Fibroblast of gingiva (primary cell): ENCODE data around the gene IFNL2.
"Not testable (repeated sequence)": the region's sequence is repeated elsewhere in the genome, so short reads cannot be mapped to it uniquely, and the experiment has no call there.

Experiments used
- DNase-seq: peaks from one replicate; pipeline ENCODE4 v3.0.0-alpha.2; 2011; ENCODE audit warnings: low read depth

Gene IFNL2

DNA sequence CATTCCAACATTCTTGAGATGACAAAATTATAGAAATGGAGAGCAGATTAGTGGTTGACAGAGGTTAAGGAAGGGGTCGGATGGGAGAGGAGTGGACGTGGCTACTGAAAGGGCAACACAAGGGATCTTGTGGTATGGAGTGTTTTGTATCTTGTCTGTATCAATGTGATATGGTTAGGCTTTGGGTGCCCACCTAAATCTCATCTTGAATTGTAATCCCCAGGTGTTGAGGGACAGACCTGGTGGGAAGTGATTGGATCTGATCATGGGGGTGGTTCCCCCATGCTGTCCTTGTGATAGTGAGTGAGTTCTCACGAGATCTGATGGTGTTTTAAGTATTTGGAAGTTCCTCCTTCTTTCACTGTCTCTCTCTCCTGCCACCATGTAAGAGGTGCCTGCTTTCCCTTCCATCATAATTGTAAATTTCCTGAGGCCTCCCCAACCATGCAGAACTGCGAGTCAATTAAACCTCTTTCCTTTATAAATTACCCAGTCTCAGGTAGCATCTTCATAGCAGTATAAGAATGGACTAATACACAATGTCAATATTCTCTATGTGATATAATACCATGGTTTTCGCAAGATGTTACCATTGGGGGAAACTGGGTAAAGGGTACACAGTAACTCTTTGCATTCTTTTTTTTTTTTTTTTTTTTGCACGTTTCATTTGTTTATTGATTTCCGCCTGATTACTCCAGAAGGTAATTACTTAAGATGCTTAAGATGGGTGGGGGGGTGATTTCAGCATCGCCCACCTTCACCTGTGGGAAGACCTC is 14.6 kb upstream of the IFNL2 start:
- DNase-seq, result no peak

DNA sequence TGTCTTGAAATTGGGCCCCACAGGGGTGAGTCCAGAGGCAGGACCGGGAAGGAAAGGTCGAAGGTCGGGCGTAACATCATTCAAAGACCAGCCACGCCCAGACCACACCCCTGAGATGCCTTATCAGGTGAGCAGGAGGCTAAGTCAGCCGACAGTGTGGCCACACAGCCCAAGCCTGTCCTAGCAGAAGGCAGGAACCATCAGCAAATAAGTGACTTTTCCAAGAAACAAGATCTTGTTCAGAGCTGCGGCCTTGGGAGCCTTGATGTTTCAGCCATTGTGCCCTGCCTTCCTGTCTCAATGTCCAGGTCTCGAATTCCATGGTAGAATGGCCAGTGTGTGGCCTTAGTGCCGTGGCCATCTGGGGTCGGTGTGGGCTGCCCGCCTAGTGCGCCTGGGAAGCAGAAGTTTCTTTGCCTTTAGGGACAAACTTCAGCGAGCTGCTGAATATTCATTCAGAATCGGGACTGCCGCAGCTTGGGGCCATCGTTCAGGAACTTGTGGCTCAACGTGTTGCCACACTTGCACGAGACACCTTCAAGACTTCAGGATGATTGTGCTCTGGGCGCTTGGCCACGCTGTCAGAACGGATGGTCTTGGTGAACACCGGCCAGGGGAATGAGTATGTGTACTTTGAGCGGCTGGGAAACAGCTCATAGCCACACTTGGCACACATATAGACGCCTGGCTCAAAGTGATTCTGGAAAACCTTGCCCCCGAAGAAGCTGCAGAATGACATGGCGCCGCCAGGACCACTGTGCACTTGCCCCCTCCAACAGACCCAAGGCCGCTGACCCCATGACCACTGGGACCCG is 13.5 kb upstream of the IFNL2 start:
- no peak for DNase-seq

DNA sequence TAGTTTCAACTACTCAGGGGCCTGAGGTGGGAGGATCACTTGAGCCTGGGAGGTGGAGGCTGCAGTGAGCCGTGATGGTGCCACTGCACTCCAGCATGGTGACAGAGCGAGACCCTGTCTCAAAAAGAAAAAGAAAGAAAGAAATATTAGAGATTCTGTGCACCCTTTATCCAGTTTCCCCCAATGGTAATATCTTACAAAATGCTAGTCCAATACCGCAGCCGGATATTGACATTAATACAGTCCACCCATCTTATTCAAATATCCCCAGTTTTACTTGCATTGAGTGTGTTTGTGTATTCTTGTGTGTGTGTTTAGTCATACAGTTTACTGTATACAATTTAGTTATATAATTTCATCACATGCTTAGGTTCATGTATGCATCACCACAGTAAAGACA is 11.0 kb upstream of the IFNL2 start:
- DNase-seq, result no peak

DNA sequence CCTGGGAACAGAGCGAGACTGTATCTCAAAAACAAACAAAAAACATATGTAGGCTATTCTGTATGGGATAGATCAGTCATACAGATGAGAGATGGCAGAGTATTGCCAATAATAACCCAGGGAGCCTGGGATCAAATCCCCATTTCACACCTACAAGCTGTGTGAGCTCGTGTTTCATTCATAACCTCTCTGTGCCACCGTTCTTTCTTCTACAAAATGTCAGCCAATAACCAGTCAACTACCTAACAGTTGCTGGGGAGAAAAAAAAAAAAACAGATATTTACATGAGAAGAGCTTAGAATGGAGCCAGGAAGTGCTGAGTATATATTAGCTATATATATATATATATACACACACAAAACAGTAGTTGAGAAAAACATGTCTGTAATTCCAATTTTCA is 6.5 kb upstream of the IFNL2 start:
- DNase-seq, result no peak

DNA sequence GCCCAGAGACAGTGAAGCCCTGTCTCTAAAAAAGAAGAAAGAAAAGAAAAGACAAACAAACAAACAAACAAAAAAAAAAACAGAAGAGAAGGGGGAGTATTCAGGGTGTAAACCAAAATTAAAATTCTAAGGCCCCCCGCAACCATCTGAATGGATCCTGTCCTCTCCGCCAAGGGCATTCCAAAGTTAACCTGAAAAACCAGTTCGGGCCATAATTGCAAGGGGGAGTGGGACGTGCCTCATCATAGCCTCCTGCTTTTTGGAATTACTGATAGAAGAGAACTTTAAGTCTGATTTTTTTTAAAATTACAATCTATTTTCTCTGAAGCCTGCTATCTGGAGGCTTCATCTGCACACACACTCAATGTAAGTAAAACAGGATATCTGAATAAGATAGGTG is 5.7 kb upstream of the IFNL2 start:
- no peak for DNase-seq

DNA sequence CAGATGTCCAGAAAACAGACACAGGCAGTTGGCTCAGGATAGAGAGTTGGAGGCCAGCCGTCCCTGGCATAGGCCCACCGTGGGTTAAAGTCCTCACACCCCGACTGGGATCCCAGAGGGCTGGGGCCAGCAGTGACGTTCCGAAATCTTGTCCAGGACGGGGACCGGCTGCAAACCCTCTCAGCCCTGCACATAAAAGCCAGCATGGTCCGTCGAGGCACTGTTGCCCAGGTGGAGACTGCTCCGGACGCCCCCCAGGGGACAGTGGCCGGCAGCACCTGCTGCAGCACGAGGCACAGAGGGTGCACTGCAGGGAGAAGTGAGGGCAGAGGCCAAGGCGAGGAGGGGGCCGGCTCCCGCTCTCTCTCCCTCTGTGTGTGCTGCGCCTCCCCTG is 4.3 kb upstream of the IFNL2 start:
- DNase-seq, result no peak

GRCh38 chr19:39264306-39265290 is 3.6 kb upstream of the IFNL2 start:
- DNase-seq, result no peak

DNA sequence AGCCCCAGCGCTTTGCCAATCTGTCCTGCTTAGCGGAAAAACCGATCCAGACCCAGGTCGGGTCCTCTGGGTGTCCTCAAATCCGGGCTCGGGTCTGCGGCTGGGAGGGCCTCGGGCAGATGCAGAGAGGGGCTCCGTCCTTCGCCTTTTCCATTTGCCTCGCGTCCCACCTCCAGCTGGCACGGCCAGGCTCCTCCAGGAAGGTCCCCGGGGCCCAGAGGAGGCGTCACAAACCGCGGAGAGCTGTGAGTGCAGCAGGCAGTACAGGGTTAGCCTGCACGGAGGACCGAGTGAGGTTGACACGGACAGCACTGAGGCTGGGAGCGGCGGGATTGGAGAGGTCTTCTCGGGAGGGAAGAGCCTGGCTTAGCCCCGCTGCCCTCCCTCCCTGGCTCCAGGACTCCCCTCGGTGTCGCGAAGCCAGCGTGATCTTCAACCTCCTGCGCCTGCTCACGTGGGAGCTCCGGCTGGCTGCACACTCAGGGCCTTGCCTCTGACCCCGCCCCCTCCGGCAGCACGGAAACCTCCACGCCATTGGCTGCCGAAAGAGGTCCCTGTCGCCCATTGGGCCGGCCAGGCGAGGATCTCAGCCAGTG is 2.8 kb upstream of the IFNL2 start:
- DNase-seq, result no peak

GRCh38 chr19:39268531-39269223 is 481 bp downstream of the IFNL2 start:
- DNase-seq, result not testable (repeated sequence)

DNA sequence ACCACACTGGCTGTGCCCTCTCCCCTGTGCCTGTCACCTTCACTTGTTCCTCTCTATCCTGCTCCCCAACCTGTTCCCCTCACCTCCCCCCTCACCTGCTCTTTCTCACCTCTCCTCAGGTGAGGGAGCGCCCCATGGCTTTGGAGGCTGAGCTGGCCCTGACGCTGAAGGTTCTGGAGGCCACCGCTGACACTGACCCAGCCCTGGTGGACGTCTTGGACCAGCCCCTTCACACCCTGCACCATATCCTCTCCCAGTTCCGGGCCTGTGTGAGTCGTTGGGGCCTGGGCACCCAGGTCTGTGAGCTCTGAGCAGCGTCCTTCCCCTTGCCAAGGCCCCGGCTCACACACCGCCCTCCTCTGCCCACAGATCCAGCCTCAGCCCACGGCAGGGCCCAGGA is 1.2 kb downstream of the IFNL2 start:
- DNase-seq, result not testable (repeated sequence)

DNA sequence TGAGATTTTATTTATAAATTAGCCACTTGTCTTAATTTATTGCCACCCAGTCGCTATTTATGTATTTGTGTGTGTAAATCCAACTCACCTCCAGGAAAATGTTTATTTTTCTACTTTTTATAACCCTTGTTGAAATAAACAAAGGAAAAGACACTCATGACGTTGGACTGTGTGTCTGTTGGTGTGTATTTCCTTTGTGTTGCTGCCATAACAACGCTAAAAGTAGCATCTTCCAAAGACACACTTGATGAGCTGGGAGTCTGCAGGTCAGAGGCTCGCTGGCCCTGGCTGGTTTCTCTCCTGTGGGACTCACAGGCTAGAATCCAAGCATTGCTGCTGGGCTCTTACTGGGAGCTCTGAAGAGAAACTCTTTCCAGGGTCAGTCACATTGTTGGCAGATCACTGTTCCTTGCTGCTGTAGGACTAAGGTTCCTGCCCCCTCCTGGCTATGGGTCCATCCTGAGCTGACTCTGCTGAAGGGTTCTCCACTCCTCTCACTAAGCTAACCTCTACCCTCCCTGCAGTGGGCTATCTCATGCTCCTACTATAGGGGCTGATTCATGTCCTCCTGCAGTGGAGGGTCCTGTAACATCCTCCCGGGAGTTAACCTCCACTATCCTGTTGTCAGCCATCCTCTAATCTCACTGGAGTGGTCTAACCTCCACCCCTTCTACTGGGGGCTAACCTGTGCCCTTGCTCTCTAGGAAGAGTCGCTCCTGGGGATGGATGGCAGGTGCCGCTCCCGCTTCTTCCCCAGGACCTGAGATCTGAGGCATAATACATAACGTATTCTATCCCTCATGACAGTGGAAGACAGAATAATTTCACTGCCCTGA is 2.1 kb downstream of the IFNL2 start:
- DNase-seq, result peak; percentile 4

DNA sequence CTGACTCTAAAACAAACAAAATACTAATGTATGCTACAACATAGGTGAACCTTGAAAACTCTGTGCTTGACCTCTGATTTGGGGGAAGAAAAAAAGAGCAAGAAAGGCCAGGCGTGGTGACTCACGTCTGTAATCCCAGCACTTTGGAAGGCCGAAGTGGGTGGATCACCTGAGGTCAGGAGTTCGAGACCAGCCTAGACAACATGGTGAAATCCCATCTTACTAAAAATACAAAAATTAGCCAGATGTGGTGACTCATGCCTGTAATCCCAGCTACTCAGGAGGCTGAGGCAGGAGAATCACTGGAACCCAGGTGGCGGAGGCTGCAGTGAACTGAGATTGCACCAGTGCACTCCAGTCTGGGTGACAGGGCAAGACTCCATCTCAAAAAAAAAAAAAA is 5.7 kb downstream of the IFNL2 start:
- not testable (repeated sequence) for DNase-seq

GRCh38 chr19:39275578-39275977 is 7.4 kb downstream of the IFNL2 start:
- no peak for DNase-seq

DNA sequence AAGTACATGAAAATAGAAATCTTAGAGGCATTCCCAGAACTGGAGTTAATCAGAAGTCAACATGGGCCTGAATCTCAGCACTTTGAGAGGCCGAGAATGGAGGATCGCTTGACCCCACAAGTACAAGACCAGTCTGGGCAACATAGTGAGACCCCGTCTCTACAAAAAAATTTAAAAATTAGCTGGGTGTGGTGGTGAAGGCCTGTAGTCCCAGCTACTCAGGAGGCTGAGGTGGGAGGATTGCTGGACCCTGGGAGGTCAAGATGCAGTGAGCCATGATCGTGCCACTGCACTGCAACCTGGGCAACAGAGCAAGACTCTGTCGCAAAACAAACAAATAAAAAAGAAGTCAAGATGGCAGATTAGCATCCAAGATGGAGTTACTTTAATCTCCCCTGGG is 8.5 kb downstream of the IFNL2 start:
- no peak for DNase-seq

- no peak for DNase-seq
Observed at GRCh38 chr19:39277598-39277997, 9.4 kb downstream of the IFNL2 start.

- DNase-seq, result no peak
Observed at GRCh38 chr19:39282021-39282420, 13.8 kb downstream of the IFNL2 start.

DNA sequence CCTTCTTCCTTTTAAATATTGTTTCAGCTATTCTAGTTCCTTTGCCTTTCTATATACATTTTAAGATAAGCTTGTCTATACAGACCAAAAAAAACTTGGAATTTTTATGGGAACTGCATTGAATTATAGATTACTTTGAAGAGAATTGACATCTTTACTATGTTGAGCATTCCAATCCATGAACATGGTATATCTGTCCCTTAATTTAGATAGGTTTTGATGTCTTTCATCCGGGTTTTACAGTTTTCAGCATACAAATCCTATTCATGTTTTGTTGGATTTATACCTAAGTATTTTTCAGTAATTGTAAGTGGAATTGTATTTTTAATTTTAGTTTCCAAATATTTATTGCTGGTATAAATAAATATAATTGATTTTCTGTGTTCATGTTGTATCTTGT is 15.8 kb downstream of the IFNL2 start:
- no peak for DNase-seq

DNA sequence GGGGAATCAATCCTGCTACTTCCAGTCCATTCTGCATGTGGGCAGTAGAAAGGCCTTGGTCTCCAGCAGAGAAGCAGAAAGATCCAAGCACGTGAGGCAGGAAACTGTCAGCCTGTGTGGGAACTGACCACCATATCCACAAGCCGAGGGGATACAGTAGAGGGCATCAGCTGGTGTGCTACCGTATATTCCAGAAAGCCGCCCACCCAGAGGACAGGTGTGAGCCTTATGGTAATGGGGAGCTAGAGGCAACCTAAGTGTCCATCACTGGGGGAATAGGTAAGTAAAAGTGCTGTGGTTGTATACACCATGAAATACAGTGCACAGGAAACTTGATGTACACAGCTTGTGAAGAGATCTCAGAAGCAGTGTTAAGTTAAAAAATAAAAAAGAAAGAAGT is 25.2 kb downstream of the IFNL2 start:
- DNase-seq, result no peak

GRCh38 chr19:39296055-39296645 is 28.0 kb downstream of the IFNL2 start, which contains the start of gene IFNL1:
Gene IFNL1 (plus strand): TSS chr19:39296407. CDS start chr19:39296422, 15 bp downstream.
- no peak for DNase-seq

GRCh38 chr19:39296906-39297305 is 28.7 kb downstream of the IFNL2 start:
- no peak for DNase-seq
